ENCODE measurements around the gene GMPR2.

The GMPR2 gene

GRCh38 chr14:24270537-24271133 lies 37.9 kb downstream of the GMPR2 start:
- H3K4me3 ChIP-seq (ENCODE audit: low read depth, low read length), result peak overlapping the region; percentile 84
- no peaks in the 10 kb centered on the region for H3K79me2 ChIP-seq (ENCODE audit: control insufficient read depth, insufficient read depth, low read length, unreplicated experiment)
- H3K4me1 ChIP-seq (ENCODE audit: control insufficient read depth, insufficient read depth, low read length, unreplicated experiment), result peaks cover 4% of the 10 kb centered on the region
- H3K36me3 ChIP-seq (ENCODE audit: insufficient read depth, low read length), result no peaks in the 10 kb centered on the region
- no peaks in the 10 kb centered on the region for H3K27me3 ChIP-seq (ENCODE audit: insufficient read depth, low read length)
- no peak overlapping the region; the same call in 1 of the 2 replicates for H3K27ac ChIP-seq (ENCODE audit: low read depth, low read length)
- H2AFZ ChIP-seq (ENCODE audit: low read length, unreplicated experiment), result no peak overlapping the region

- Histone ChIP-seq H3K27me3 (ENCODE audit: insufficient read depth, low read length) (no peaks in the 10 kb centered on the region), H2AFZ (ENCODE audit: low read length, unreplicated experiment) (peak within 1 kb of the TSS; percentile 90), H3K4me1 (ENCODE audit: control insufficient read depth, insufficient read depth, low read length, unreplicated experiment) (peaks cover 4% of the 10 kb centered on the region), H3K4me3 (ENCODE audit: low read depth, low read length) (peak within 1 kb of the TSS; percentile 84), H3K36me3 (ENCODE audit: insufficient read depth, low read length) (no peaks in the 10 kb centered on the region), H3K27ac (ENCODE audit: low read depth, low read length) (peak within 1 kb of the TSS; percentile 75), H3K79me2 (ENCODE audit: control insufficient read depth, insufficient read depth, low read length, unreplicated experiment) (no peaks in the 10 kb centered on the region)
Observed at GRCh38 chr14:24271134-24271833, 38.6 kb downstream of the GMPR2 start, which contains the start of gene RABGGTA. RABGGTA (minus strand) TSS chr14:24271597; CDS start chr14:24271115, 482 bp downstream.

- H3K27me3 ChIP-seq (ENCODE audit: insufficient read depth, low read length), result no peaks in the 10 kb centered on the region
- peak overlapping the region; percentile 69 for H2AFZ ChIP-seq (ENCODE audit: low read length, unreplicated experiment)
- H3K79me2 ChIP-seq (ENCODE audit: control insufficient read depth, insufficient read depth, low read length, unreplicated experiment), result no peaks in the 10 kb centered on the region
- H3K4me1 ChIP-seq (ENCODE audit: control insufficient read depth, insufficient read depth, low read length, unreplicated experiment), result peaks cover 4% of the 10 kb centered on the region
- no peaks in the 10 kb centered on the region for H3K36me3 ChIP-seq (ENCODE audit: insufficient read depth, low read length)
- H3K27ac ChIP-seq (ENCODE audit: low read depth, low read length), result no peak overlapping the region
- H3K4me3 ChIP-seq (ENCODE audit: low read depth, low read length), result peak overlapping the region; percentile 84
Observed at GRCh38 chr14:24271834-24272263, 39.1 kb downstream of the GMPR2 start.

- Histone ChIP-seq H3K27me3 (ENCODE audit: insufficient read depth, low read length) (no peaks in the 10 kb centered on the region), H3K4me1 (ENCODE audit: control insufficient read depth, insufficient read depth, low read length, unreplicated experiment) (peaks cover 4% of the 10 kb centered on the region), H3K27ac (ENCODE audit: low read depth, low read length) (no peak overlapping the region), H3K79me2 (ENCODE audit: control insufficient read depth, insufficient read depth, low read length, unreplicated experiment) (no peaks in the 10 kb centered on the region), H3K36me3 (ENCODE audit: insufficient read depth, low read length) (no peaks in the 10 kb centered on the region), H3K4me3 (ENCODE audit: low read depth, low read length) (peak overlapping the region; percentile 84), H2AFZ (ENCODE audit: low read length, unreplicated experiment) (peak overlapping the region; percentile 69)
Observed at GRCh38 chr14:24272467-24272866, 39.7 kb downstream of the GMPR2 start.

- H3K79me2 ChIP-seq (ENCODE audit: control insufficient read depth, insufficient read depth, low read length, unreplicated experiment), result no peaks in the 10 kb centered on the region
- no peaks in the 10 kb centered on the region for H3K27me3 ChIP-seq (ENCODE audit: insufficient read depth, low read length)
- H3K27ac ChIP-seq (ENCODE audit: low read depth, low read length), result no peak overlapping the region
- H3K4me1 ChIP-seq (ENCODE audit: control insufficient read depth, insufficient read depth, low read length, unreplicated experiment), result peaks cover 4% of the 10 kb centered on the region
- no peaks in the 10 kb centered on the region for H3K36me3 ChIP-seq (ENCODE audit: insufficient read depth, low read length)
- H2AFZ ChIP-seq (ENCODE audit: low read length, unreplicated experiment), result no peak overlapping the region
- H3K4me3 ChIP-seq (ENCODE audit: low read depth, low read length), result no peak overlapping the region
Observed at GRCh38 chr14:24273422-24273998, 40.8 kb downstream of the GMPR2 start.

- no peak overlapping the region for H3K27ac ChIP-seq (ENCODE audit: low read depth, low read length)
- peaks cover 7% of the 10 kb centered on the region for H3K4me1 ChIP-seq (ENCODE audit: control insufficient read depth, insufficient read depth, low read length, unreplicated experiment)
- H3K79me2 ChIP-seq (ENCODE audit: control insufficient read depth, insufficient read depth, low read length, unreplicated experiment), result no peaks in the 10 kb centered on the region
- no peaks in the 10 kb centered on the region for H3K27me3 ChIP-seq (ENCODE audit: insufficient read depth, low read length)
- H3K36me3 ChIP-seq (ENCODE audit: insufficient read depth, low read length), result no peaks in the 10 kb centered on the region
- no peak overlapping the region for H2AFZ ChIP-seq (ENCODE audit: low read length, unreplicated experiment)
- no peak overlapping the region for H3K4me3 ChIP-seq (ENCODE audit: low read depth, low read length)
Observed at GRCh38 chr14:24274101-24274543, 41.4 kb downstream of the GMPR2 start.

GRCh38 chr14:24277071-24277470 lies 44.3 kb downstream of the GMPR2 start:
- H2AFZ ChIP-seq (ENCODE audit: low read length, unreplicated experiment), result no peak overlapping the region
- H3K27ac ChIP-seq (ENCODE audit: low read depth, low read length), result no peak overlapping the region
- no peak overlapping the region for H3K4me3 ChIP-seq (ENCODE audit: low read depth, low read length)
- H3K79me2 ChIP-seq (ENCODE audit: control insufficient read depth, insufficient read depth, low read length, unreplicated experiment), result no peaks in the 10 kb centered on the region
- H3K4me1 ChIP-seq (ENCODE audit: control insufficient read depth, insufficient read depth, low read length, unreplicated experiment), result peaks cover 17% of the 10 kb centered on the region
- H3K36me3 ChIP-seq (ENCODE audit: insufficient read depth, low read length), result no peaks in the 10 kb centered on the region
- no peaks in the 10 kb centered on the region for H3K27me3 ChIP-seq (ENCODE audit: insufficient read depth, low read length)

- Histone ChIP-seq H3K4me3 (ENCODE audit: low read depth, low read length) (no peak overlapping the region), H2AFZ (ENCODE audit: low read length, unreplicated experiment) (no peak overlapping the region), H3K27ac (ENCODE audit: low read depth, low read length) (no peak overlapping the region), H3K79me2 (ENCODE audit: control insufficient read depth, insufficient read depth, low read length, unreplicated experiment) (no peaks in the 10 kb centered on the region), H3K4me1 (ENCODE audit: control insufficient read depth, insufficient read depth, low read length, unreplicated experiment) (peaks cover 16% of the 10 kb centered on the region), H3K36me3 (ENCODE audit: insufficient read depth, low read length) (no peaks in the 10 kb centered on the region), H3K27me3 (ENCODE audit: insufficient read depth, low read length) (no peaks in the 10 kb centered on the region)
Observed at GRCh38 chr14:24277606-24278321, 45.0 kb downstream of the GMPR2 start.

GRCh38 chr14:24278424-24278823 lies 45.7 kb downstream of the GMPR2 start:
- H3K4me1 ChIP-seq (ENCODE audit: control insufficient read depth, insufficient read depth, low read length, unreplicated experiment), result peaks cover 16% of the 10 kb centered on the region
- no peak overlapping the region for H3K4me3 ChIP-seq (ENCODE audit: low read depth, low read length)
- no peaks in the 10 kb centered on the region for H3K36me3 ChIP-seq (ENCODE audit: insufficient read depth, low read length)
- no peaks in the 10 kb centered on the region for H3K27me3 ChIP-seq (ENCODE audit: insufficient read depth, low read length)
- no peak overlapping the region for H3K27ac ChIP-seq (ENCODE audit: low read depth, low read length)
- no peak overlapping the region for H2AFZ ChIP-seq (ENCODE audit: low read length, unreplicated experiment)
- H3K79me2 ChIP-seq (ENCODE audit: control insufficient read depth, insufficient read depth, low read length, unreplicated experiment), result no peaks in the 10 kb centered on the region

GRCh38 chr14:24279301-24280186 lies 46.8 kb downstream of the GMPR2 start:
- H3K27ac ChIP-seq (ENCODE audit: low read depth, low read length), result no peak overlapping the region
- no peaks in the 10 kb centered on the region for H3K27me3 ChIP-seq (ENCODE audit: insufficient read depth, low read length)
- no peaks in the 10 kb centered on the region for H3K79me2 ChIP-seq (ENCODE audit: control insufficient read depth, insufficient read depth, low read length, unreplicated experiment)
- H2AFZ ChIP-seq (ENCODE audit: low read length, unreplicated experiment), result no peak overlapping the region
- H3K4me1 ChIP-seq (ENCODE audit: control insufficient read depth, insufficient read depth, low read length, unreplicated experiment), result peaks cover 16% of the 10 kb centered on the region
- no peak overlapping the region for H3K4me3 ChIP-seq (ENCODE audit: low read depth, low read length)
- H3K36me3 ChIP-seq (ENCODE audit: insufficient read depth, low read length), result no peaks in the 10 kb centered on the region

Data from ACC112 (cell line).